OCI-LY7 (cell line): ENCODE results near the gene RXRG. TPM values are rescaled to one million over a fixed set of nuclear protein-coding genes. Genes with fewer than 3 reads are reported as not detected.

Experiments used
- BruUV-seq: library from RNA; stranded (reverse); fragments of 400-500 nt; replicated peaks from 2 replicates; lab custom pipeline; 2021; lab: Mats Ljungman, UMichigan
- CTCF ChIA-PET: fragments of 300-600 bp; sonication (Branson Sonifier 250); formaldehyde crosslinking; loops from one replicate; lab custom pipeline; 2022; ENCODE audit warnings: antibody characterized with exemption; ENCODE audit not compliant: unreplicated experiment; lab: Charles Lee
- POLR2A ChIA-PET: fragments of 300-600 bp; sonication (Branson Sonifier 250); formaldehyde crosslinking; loops from one replicate; lab custom pipeline; 2022; ENCODE audit warnings: antibody characterized with exemption; lab: Charles Lee
- DNase-seq: peaks from one replicate; pipeline ENCODE4 v3.0.0-alpha.2; 2015; ENCODE audit warnings: low spot score
- H2AFZ ChIP-seq: fragments of 200-600 bp; sonication (generic), shearing (Covaris generic); 2 replicates; pipeline ENCODE4 v1.6.1; 2014; ENCODE audit warnings: mild to moderate bottlenecking, antibody characterized with exemption, low read length, moderate library complexity
- H3K27ac ChIP-seq: fragments of 200-600 bp; sonication (generic); 2 replicates; pipeline ENCODE4 v1.5.1; 2014; ENCODE audit warnings: mixed run types, low read depth, mild to moderate bottlenecking, moderate library complexity, low read length, inconsistent platforms; ENCODE audit not compliant: poor library complexity, severe bottlenecking
- H3K36me3 ChIP-seq: fragments of 200-600 bp; sonication (generic); 2 replicates; pipeline ENCODE4 v1.6.1; 2014; ENCODE audit warnings: mild to moderate bottlenecking, antibody characterized with exemption, low read length, moderate library complexity, mixed read lengths; ENCODE audit not compliant: insufficient read depth
- H3K4me1 ChIP-seq: fragments of 200-600 bp; sonication (generic); 2 replicates; pipeline ENCODE4 v1.5.1; 2014; ENCODE audit warnings: mild to moderate bottlenecking, low read length; ENCODE audit not compliant: insufficient read depth, poor library complexity, severe bottlenecking
- H3K4me2 ChIP-seq: fragments of 200-600 bp; sonication (generic); 2 replicates; pipeline ENCODE4 v1.6.1; 2014; ENCODE audit warnings: mild to moderate bottlenecking, low read length
- H3K4me3 ChIP-seq: fragments of 200-600 bp; sonication (generic); 2 replicates; pipeline ENCODE4 v1.5.1; 2014; ENCODE audit warnings: mild to moderate bottlenecking, low read depth, low read length; ENCODE audit not compliant: poor library complexity, severe bottlenecking
- H3K79me2 ChIP-seq: fragments of 200-600 bp; sonication (generic); 2 replicates; pipeline ENCODE4 v1.6.1; 2016; ENCODE audit warnings: low read depth, mild to moderate bottlenecking, low read length, moderate library complexity, mixed read lengths; ENCODE audit not compliant: insufficient read depth
- H3K9me2 ChIP-seq: fragments of 200-600 bp; sonication (generic); 2 replicates; pipeline ENCODE4 v1.6.1; 2016; ENCODE audit warnings: mild to moderate bottlenecking, low read length, mixed read lengths; ENCODE audit not compliant: insufficient read depth
- H3K9me3 ChIP-seq: fragments of 200-600 bp; sonication (generic); 2 replicates; pipeline ENCODE4 v1.6.1; 2014; ENCODE audit warnings: mild to moderate bottlenecking, mixed run types, low read length, mixed read lengths
- H4K20me1 ChIP-seq: fragments of 200-600 bp; sonication (generic); 2 replicates; pipeline ENCODE4 v1.6.1; 2014; ENCODE audit warnings: mild to moderate bottlenecking, antibody characterized with exemption, low read length, moderate library complexity, mixed read lengths; ENCODE audit not compliant: insufficient read depth
- CTCF ChIP-seq: fragments of 200-600 bp; sonication (generic); conservative IDR thresholded peaks from 2 replicates; pipeline ENCODE4 v1.5.1; 2014; ENCODE audit warnings: mild to moderate bottlenecking, antibody characterized with exemption, low read length, moderate library complexity, mixed read lengths
- EZH2phosphoT487 ChIP-seq: fragments of 200-600 bp; sonication (generic); IDR thresholded peaks from 2 replicates; pipeline ENCODE4 v1.6.1; 2018; ENCODE audit warnings: low read depth, borderline replicate concordance, mild to moderate bottlenecking, mixed run types, antibody characterized with exemption, low read length, moderate library complexity, mixed read lengths
- intact Hi-C: fragments of 100-400 bp; cut with micrococcal nuclease; formaldehyde crosslinking; loops from one replicate; pipeline ENCODE4 v1.10.0; 2022; ENCODE audit not compliant: unreplicated experiment
- total RNA-seq, 2 experiments: library from RNA; depleted of rRNA in 1 of 2; stranded (reverse); fragments of >200 nt in 1 of 2; shearing (Covaris generic) in 1 of 2; gene quantifications; 2 replicates each; pipeline ENCODE4 v1.2.3, GENCODE V29; 2014 to 2022

Gene RXRG
- total RNA-seq, 2 experiments from 2014 or later: not detected

- Histone ChIP-seq H3K4me2 (no peak overlapping the region), H2AFZ (no peak overlapping the region), H3K4me1 (no peaks in the 10 kb centered on the region), H4K20me1 (no peaks in the 10 kb centered on the region), H3K36me3 (no peaks in the 10 kb centered on the region), H3K79me2 (no peaks in the 10 kb centered on the region), H3K9me2 (no peaks in the 10 kb centered on the region), H3K27ac (no peak overlapping the region), H3K9me3 (no peaks in the 10 kb centered on the region), H3K4me3 (no peak overlapping the region)
- intact Hi-C loops: no loop called here
- BruUV-seq: no TSS peak
- no peak for DNase-seq
- TF ChIP-seq CTCF: no peak
- no peak for TF ChIP-seq EZH2phosphoT487
- POLR2A ChIA-PET: no interaction called here
- CTCF ChIA-PET: no interaction called here
These were observed 2.9 kb downstream of the RXRG start for GRCh38 chr1:165442053-165442452.

GRCh38 chr1:165441166-165441880, 3.6 kb downstream of the RXRG start:
- intact Hi-C loops: no loop called here

More at GRCh38 chr1:165441166-165441880, 3.6 kb downstream of the RXRG start:
- H3K4me1 ChIP-seq: no peaks in the 10 kb centered on the region
- ChIA-PET POLR2A (no interaction called here), CTCF (no interaction called here)
- H3K9me3 ChIP-seq: no peaks in the 10 kb centered on the region
- no peak overlapping the region for H3K4me3 ChIP-seq
- H3K79me2 ChIP-seq: no peaks in the 10 kb centered on the region
- no peaks in the 10 kb centered on the region for H3K36me3 ChIP-seq
- no peak for TF ChIP-seq EZH2phosphoT487
- TF ChIP-seq CTCF: no peak
- H3K27ac ChIP-seq: no peak overlapping the region
- H3K4me2 ChIP-seq: no peak overlapping the region
- BruUV-seq: no TSS peak
- no peaks in the 10 kb centered on the region for H3K9me2 ChIP-seq
- H2AFZ ChIP-seq: no peak overlapping the region
- DNase-seq: no peak
- H4K20me1 ChIP-seq: no peaks in the 10 kb centered on the region
